Sigmoid colon (tissue), 7 donors: ENCODE measurements around the gene SETBP1. TPM values are rescaled to one million over a fixed set of nuclear protein-coding genes. Genes with fewer than 3 reads are reported as not detected.

Source experiments
- DNase-seq: peaks from one replicate; pipeline ENCODE4 v3.0.0-alpha.2; 2019
- H3K27ac ChIP-seq, 4 donors: fragments of 200-600 bp; sonication (generic); one replicate each; pipeline ENCODE4 v1.5.1; 2016 to 2019; ENCODE audit warnings: mild to moderate bottlenecking in 1 of 4
- H3K27me3 ChIP-seq, 3 donors: fragments of 200-600 bp; sonication (generic); one replicate each; pipeline ENCODE4 v1.5.1; 2019; ENCODE audit warnings: mild to moderate bottlenecking in 1 of 3
- H3K36me3 ChIP-seq, 4 donors: fragments of 200-600 bp; sonication (generic); one replicate each; pipeline ENCODE4 v1.5.1; 2016 to 2019
- H3K4me1 ChIP-seq, 4 donors: fragments of 200-600 bp; sonication (generic); one replicate each; pipeline ENCODE4 v1.5.1; 2017 to 2019
- H3K4me3 ChIP-seq, 4 donors: fragments of 200-600 bp; sonication (generic); one replicate each; pipeline ENCODE4 v1.5.1; 2017 to 2019; ENCODE audit warnings: mild to moderate bottlenecking in 2 of 4, moderate library complexity in 1 of 4
- H3K9me3 ChIP-seq, 4 donors: fragments of 200-600 bp in 3 of 4; sonication (generic) in 3 of 4; one replicate each; pipeline versions ENCODE4 v1.5.1 to v1.6.1; 2013 to 2019
- EP300 ChIP-seq, 4 donors: sonication (generic); formaldehyde crosslinking; IDR thresholded peaks; one replicate each; pipeline ENCODE4 v1.6.1; 2017; ENCODE audit warnings: antibody characterized with exemption in 4 of 4
- POLR2A ChIP-seq, 2 donors: fragments of 450-650 bp; IDR thresholded peaks; one replicate each; pipeline ENCODE4 v1.6.1; 2016; ENCODE audit warnings: antibody characterized with exemption in 2 of 2, mild to moderate bottlenecking in 2 of 2, moderate library complexity in 2 of 2
- POLR2AphosphoS5 ChIP-seq, 4 donors: sonication (generic); formaldehyde crosslinking; IDR thresholded peaks; one replicate each; pipeline ENCODE4 v1.6.1; 2017; ENCODE audit warnings: antibody characterized with exemption in 4 of 4
- WGBS, 2 donors: extraction: QIAGEN DNeasy Blood & Tissue Kit; methylation state at CpG; one replicate each; pipeline ENCODE4 v1.1.7; 2013; 5-methylcytosine and 5-hydroxymethylcytosine counted together
- intact Hi-C: fragments of 100-400 bp; cut with DNase I; formaldehyde crosslinking; loops from one replicate; pipeline ENCODE4 v1.15.1; 2023
- polyA plus RNA-seq, 3 donors: library from polyadenylated mRNA; stranded (reverse); fragments of 200-250 nt; gene quantifications; one replicate each; pipeline ENCODE4 v1.2.3, GENCODE V29; 2013
- total RNA-seq, 4 donors: library from RNA; depleted of rRNA; stranded (reverse); fragments of >200 nt; gene quantifications; one replicate each; pipeline ENCODE4 v1.1.0, GENCODE V29; 2016
- TF ChIP-seq, protein P1 (sequence below), 4 experiments: fragments of 450-650 bp in 3 of 4; fragments of 200-600 bp in 1 of 4; IDR thresholded peaks; one replicate each; pipeline ENCODE4 v1.5.1; 2016 to 2019; ENCODE audit warnings: antibody characterized with exemption in 4 of 4, mild to moderate bottlenecking in 3 of 4, moderate library complexity in 2 of 4
- donor health status: healthy with polysubstance abuse.
- donor health status: Bipolar disorder and iron deficiency.
- donor health status: healthy.

SETBP1 gene
- total and polyA plus RNA-seq, 7 donors = 0.69 to 100 (median 67.9) TPM

DNA sequence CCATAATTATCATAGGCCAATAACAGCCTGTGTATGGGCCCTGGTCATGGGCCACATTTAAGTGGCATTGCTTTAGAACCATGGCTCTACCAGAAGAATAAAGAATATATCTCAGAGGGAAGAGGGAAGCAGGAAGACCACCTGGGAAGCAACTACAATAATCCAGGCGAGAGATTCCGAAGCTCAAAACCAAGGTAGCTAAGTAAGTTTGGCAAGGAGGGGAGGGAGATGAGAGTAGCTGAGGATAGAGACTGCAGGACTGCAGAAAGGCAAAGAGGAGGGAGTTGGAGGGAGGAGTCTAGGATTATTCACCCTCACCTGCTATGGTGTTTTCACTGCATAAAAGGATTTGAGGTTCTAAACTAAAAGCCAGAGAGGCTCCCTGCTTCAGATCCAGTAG lies 293.5 kb downstream of the SETBP1 start:
- peaks cover 0 to 10% (median 3%) of the 10 kb centered on the region in 4 donors for H3K4me1 ChIP-seq
- H3K27ac ChIP-seq = no peak overlapping the region
- H3K36me3 ChIP-seq = no peaks in the 10 kb centered on the region
- H3K27me3 ChIP-seq = no peaks in the 10 kb centered on the region
- 94 to 98% methylated on average over 2 of the region's 2 CpGs for WGBS, 2 donors
- H3K9me3 ChIP-seq = no peaks in the 10 kb centered on the region
- intact Hi-C loops = no loop called here
- H3K4me3 ChIP-seq = no peak overlapping the region
- TF ChIP-seq, protein P1, sequence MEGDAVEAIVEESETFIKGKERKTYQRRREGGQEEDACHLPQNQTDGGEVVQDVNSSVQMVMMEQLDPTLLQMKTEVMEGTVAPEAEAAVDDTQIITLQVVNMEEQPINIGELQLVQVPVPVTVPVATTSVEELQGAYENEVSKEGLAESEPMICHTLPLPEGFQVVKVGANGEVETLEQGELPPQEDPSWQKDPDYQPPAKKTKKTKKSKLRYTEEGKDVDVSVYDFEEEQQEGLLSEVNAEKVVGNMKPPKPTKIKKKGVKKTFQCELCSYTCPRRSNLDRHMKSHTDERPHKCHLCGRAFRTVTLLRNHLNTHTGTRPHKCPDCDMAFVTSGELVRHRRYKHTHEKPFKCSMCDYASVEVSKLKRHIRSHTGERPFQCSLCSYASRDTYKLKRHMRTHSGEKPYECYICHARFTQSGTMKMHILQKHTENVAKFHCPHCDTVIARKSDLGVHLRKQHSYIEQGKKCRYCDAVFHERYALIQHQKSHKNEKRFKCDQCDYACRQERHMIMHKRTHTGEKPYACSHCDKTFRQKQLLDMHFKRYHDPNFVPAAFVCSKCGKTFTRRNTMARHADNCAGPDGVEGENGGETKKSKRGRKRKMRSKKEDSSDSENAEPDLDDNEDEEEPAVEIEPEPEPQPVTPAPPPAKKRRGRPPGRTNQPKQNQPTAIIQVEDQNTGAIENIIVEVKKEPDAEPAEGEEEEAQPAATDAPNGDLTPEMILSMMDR (IDR thresholded peaks at IDR 0.05) = no peak
- TF ChIP-seq POLR2AphosphoS5 (IDR thresholded peaks at IDR 0.05) = no peak
- TF ChIP-seq POLR2A (IDR thresholded peaks at IDR 0.05) = no peak
- no peak for TF ChIP-seq EP300 (IDR thresholded peaks at IDR 0.05)
- no peak for DNase-seq

DNA sequence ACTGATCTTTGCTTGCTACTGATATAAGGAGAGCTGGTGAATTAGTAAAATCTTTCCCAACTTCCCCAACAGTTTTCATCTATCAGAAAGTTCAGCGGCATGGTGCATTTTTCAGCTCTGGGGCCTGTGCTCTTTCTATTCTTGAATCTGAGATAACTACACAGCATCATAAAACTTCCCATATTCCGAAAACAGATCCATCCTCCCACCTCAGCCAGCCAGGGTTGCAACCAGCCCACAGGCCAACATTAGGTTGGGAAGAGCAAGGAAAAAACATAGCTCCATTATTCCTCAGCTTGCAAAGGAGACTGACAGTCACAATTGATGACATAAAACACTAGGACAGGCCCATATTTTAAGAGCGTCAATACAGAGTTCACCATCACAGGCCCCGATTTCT lies 297.2 kb downstream of the SETBP1 start:
- DNase-seq = no peak
- H3K9me3 ChIP-seq = no peaks in the 10 kb centered on the region
- H3K27me3 ChIP-seq = no peaks in the 10 kb centered on the region
- H3K4me1 ChIP-seq = peaks cover 0 to 3% (median 0%) of the 10 kb centered on the region in 4 donors
- H3K4me3 ChIP-seq = no peak overlapping the region
- no peak for TF ChIP-seq POLR2A (IDR thresholded peaks at IDR 0.05)
- no peak for TF ChIP-seq POLR2AphosphoS5 (IDR thresholded peaks at IDR 0.05)
- TF ChIP-seq, protein P1 (IDR thresholded peaks at IDR 0.05) = no peak
- no peak for TF ChIP-seq EP300 (IDR thresholded peaks at IDR 0.05)
- WGBS, 2 donors = 96 to 97% methylated on average over 4 of the region's 4 CpGs
- no peaks in the 10 kb centered on the region for H3K36me3 ChIP-seq
- H3K27ac ChIP-seq = no peak overlapping the region
- intact Hi-C loops = no loop called here

DNA sequence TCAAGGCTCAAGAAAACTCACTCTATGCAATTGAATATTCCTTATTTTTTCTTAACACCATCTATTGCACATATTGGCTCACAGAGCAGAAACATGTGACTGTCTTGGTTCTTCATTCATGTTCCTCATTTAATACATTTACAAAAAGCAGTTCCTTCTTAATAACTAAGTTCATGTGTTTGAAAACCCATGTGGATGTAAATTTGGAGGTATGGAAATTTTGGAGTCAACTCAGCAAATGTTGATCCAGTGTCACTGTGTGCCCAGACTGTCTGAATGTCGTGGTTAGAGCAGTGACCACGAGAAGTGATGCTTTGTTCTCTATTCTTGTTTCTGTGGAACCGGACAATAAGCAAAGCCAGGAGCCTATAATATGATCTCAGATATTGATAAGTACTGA lies 299.1 kb downstream of the SETBP1 start:
- Histone ChIP-seq H3K4me3 (no peak overlapping the region), H3K27ac (no peak overlapping the region), H3K27me3 (no peaks in the 10 kb centered on the region), H3K4me1 (peaks cover 0 to 3% (median under 1%) of the 10 kb centered on the region in 4 donors), H3K9me3 (no peaks in the 10 kb centered on the region), H3K36me3 (no peaks in the 10 kb centered on the region)
- WGBS, 2 donors = 80 to 87% methylated on average over 3 of the region's 3 CpGs
- DNase-seq = no peak
- intact Hi-C loops = no loop called here
- TF ChIP-seq POLR2AphosphoS5 (IDR thresholded peaks at IDR 0.05) (no peak), EP300 (IDR thresholded peaks at IDR 0.05) (no peak), POLR2A (IDR thresholded peaks at IDR 0.05) (no peak)
- TF ChIP-seq, protein P1 (IDR thresholded peaks at IDR 0.05) = no peak

DNA sequence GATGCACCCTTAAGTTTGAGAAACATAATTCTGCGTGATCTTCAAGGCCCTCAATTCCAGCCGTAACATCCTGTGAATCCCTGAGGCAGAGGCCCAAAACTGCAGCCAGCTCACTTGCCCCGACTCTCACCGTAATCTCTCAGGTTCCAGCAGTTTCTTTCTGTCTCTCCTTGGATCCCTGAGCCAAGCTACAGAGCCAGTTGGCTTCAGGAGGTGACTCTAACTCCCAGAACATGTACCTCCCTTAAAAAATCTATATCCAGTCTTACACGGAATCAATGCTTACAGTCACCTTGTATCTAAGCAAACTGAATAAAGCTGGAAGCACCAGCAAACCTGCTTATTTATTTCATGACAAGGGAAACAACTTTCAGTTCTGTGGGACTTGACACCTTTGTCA lies 300.4 kb downstream of the SETBP1 start:
- peaks cover 0 to 6% (median 2%) of the 10 kb centered on the region in 4 donors for H3K4me1 ChIP-seq
- H3K4me3 ChIP-seq = no peak overlapping the region
- H3K27ac ChIP-seq = no peak overlapping the region
- H3K9me3 ChIP-seq = no peaks in the 10 kb centered on the region
- H3K27me3 ChIP-seq = no peaks in the 10 kb centered on the region
- 92 to 95% methylated on average over 5 of the region's 5 CpGs for WGBS, 2 donors
- intact Hi-C loops = no loop called here
- no peak for DNase-seq
- TF ChIP-seq EP300 (IDR thresholded peaks at IDR 0.05) = no peak
- TF ChIP-seq, protein P1 (IDR thresholded peaks at IDR 0.05) = no peak
- no peak for TF ChIP-seq POLR2A (IDR thresholded peaks at IDR 0.05)
- TF ChIP-seq POLR2AphosphoS5 (IDR thresholded peaks at IDR 0.05) = no peak
- no peaks in the 10 kb centered on the region for H3K36me3 ChIP-seq

DNA sequence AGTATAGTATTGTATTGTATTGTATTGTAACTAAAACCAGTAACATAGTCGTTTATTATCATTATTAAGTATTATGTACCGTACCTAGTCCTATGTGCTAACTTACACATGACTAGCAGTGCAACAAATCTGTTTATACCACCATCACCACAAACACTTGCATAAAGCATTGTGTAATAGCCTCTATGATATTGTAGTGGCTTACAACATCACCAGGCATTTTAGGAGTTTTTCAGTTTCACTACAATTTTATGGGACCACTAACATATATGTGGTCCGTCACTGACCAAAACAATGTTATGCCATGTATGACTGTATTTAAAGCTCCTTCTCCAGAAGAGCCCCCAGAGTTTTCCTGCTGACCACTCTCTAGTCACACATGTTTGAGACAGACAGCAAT lies 306.2 kb downstream of the SETBP1 start:
- no peak for DNase-seq
- H3K9me3 ChIP-seq = no peaks in the 10 kb centered on the region
- no peaks in the 10 kb centered on the region for H3K27me3 ChIP-seq
- peaks cover 0 to 6% (median 5%) of the 10 kb centered on the region in 4 donors for H3K4me1 ChIP-seq
- H3K27ac ChIP-seq = no peak overlapping the region
- H3K36me3 ChIP-seq = no peaks in the 10 kb centered on the region
- WGBS, 2 donors = 89 to 94% methylated on average over 3 of the region's 3 CpGs
- H3K4me3 ChIP-seq = no peak overlapping the region
- intact Hi-C loops = no loop called here
- no peak for TF ChIP-seq POLR2AphosphoS5 (IDR thresholded peaks at IDR 0.05)
- no peak for TF ChIP-seq EP300 (IDR thresholded peaks at IDR 0.05)
- TF ChIP-seq POLR2A (IDR thresholded peaks at IDR 0.05) = no peak
